ES-I3 (cell line): ENCODE results near the gene TNNI3K.

ENCODE experiments used
- H3K36me3 ChIP-seq: 2 replicates; pipeline ENCODE4 v1.6.1; 2013; ENCODE audit warnings: mild to moderate bottlenecking, low read length, control low read depth, moderate library complexity; ENCODE audit not compliant: insufficient read depth
- H3K4me1 ChIP-seq: 2 replicates; pipeline ENCODE4 v1.6.1; 2013; ENCODE audit warnings: mild to moderate bottlenecking, control low read depth, low read length; ENCODE audit not compliant: insufficient read depth
- H3K9ac ChIP-seq: 2 replicates; pipeline ENCODE4 v1.6.1; 2013; ENCODE audit warnings: low read depth, mild to moderate bottlenecking, low read length, moderate library complexity
- H3K9me3 ChIP-seq: 2 replicates; pipeline ENCODE4 v1.6.1; 2013; ENCODE audit warnings: mild to moderate bottlenecking, low read length, moderate library complexity; ENCODE audit not compliant: control insufficient read depth, insufficient read depth

TNNI3K gene

DNA sequence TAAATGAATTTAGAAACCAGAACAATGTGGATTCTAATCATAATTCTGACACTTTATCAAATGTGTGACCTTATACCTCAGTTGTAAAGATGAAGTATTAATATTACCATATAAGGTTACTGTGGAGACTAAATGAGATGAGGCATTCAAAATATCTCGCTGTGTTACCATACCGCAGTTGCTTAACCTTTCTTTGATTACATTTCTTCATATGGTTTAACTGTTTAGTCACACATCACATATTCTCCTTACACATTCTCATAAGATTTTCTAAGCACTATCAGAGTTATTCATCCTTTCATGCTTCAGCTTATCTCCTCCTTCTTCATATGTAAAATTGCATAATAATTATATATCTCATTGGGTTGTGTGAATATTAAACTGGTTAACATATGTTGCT is 188.3 kb downstream of the TNNI3K start:
- no peaks in the 10 kb centered on the region for H3K4me1 ChIP-seq
- no peaks in the 10 kb centered on the region for H3K36me3 ChIP-seq
- H3K9ac ChIP-seq: no peak overlapping the region
- H3K9me3 ChIP-seq: no peaks in the 10 kb centered on the region

- H3K4me1 ChIP-seq: no peaks in the 10 kb centered on the region
- no peak overlapping the region for H3K9ac ChIP-seq
- no peaks in the 10 kb centered on the region for H3K36me3 ChIP-seq
- no peaks in the 10 kb centered on the region for H3K9me3 ChIP-seq
Observed at GRCh38 chr1:74425676-74426075, 190.5 kb downstream of the TNNI3K start.

DNA sequence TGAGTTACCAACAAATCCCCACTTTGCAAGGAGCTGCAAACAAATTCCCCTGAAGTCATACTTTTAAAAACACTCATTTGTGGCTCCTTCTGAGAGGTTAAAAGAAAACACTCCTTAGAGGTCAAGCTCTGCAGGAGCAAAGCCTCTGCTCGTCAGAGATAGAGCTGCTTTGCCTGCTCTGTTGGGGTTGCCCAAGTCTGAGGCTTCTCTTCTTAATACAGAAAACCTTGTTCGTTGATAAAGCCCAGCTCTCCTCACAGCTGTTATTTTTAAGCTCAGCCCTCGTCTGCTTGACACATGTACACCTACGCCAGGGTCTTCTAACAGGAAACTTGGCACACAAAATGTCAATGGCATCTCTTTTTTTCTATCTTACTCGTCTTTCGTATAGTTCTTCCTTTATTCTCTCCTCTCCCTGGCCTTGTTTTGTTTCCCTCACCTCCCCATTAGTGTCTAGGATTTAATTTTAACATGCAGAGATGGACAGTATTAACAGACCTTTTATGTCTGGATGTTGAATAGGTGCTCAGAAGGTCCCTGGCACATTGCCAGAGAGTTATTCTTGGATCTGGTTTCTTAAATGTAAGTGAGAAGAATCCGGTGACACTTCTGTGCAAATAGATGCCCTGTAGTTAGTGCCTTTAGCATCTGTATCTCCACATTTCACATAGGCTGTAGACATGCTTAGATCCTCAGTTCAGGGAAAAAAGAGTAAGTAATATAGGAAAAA is 191.2 kb downstream of the TNNI3K start:
- Histone ChIP-seq H3K36me3 (no peaks in the 10 kb centered on the region), H3K9me3 (no peaks in the 10 kb centered on the region), H3K4me1 (no peaks in the 10 kb centered on the region), H3K9ac (no peak overlapping the region)

- Histone ChIP-seq H3K9me3 (no peaks in the 10 kb centered on the region), H3K36me3 (no peaks in the 10 kb centered on the region), H3K9ac (no peak overlapping the region), H3K4me1 (no peaks in the 10 kb centered on the region)
Observed at GRCh38 chr1:74427681-74428080, 192.5 kb downstream of the TNNI3K start.

- H3K9me3 ChIP-seq: no peaks in the 10 kb centered on the region
- no peaks in the 10 kb centered on the region for H3K4me1 ChIP-seq
Observed at GRCh38 chr1:74429580-74429979, 194.4 kb downstream of the TNNI3K start.

DNA sequence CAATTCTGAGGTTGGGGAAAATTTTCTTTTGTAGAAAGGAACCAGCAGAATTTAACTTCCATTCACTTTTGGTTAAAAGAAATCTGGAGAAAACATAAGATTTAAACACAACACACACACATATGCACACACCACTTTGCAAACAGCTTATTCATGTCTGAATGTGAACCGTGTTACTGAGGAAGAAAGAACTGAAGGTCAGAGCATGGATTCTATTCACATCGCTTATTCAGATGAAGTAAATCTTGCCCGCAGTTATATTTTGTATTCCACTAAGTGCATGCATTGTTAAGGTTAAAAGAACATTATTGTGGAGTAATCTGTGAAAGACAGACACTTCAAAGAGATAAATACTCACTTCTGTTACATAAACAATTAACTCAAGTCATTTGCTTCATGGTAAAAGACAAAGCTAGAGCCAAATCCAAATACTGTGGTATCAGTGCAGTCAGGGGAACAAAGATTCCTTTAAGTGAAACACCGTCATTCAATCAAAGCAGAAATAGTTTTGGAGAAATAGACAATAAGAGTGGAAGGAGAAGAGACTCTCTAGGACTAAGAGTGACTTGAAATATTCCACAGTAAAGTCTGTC is 195.3 kb downstream of the TNNI3K start:
- Histone ChIP-seq H3K9ac (no peak overlapping the region), H3K9me3 (no peaks in the 10 kb centered on the region), H3K36me3 (no peaks in the 10 kb centered on the region), H3K4me1 (no peaks in the 10 kb centered on the region)

More at GRCh38 chr1:74429580-74429979, 194.4 kb downstream of the TNNI3K start:
- Histone ChIP-seq H3K9ac (no peak overlapping the region), H3K36me3 (no peaks in the 10 kb centered on the region)

- H3K36me3 ChIP-seq: no peaks in the 10 kb centered on the region
- no peak overlapping the region for H3K9ac ChIP-seq
- no peaks in the 10 kb centered on the region for H3K9me3 ChIP-seq
- H3K4me1 ChIP-seq: no peaks in the 10 kb centered on the region
Observed at GRCh38 chr1:74431531-74431930, 196.3 kb downstream of the TNNI3K start.

GRCh38 chr1:74432325-74432724 is 197.1 kb downstream of the TNNI3K start:
- H3K4me1 ChIP-seq: no peaks in the 10 kb centered on the region
- H3K9me3 ChIP-seq: no peaks in the 10 kb centered on the region
- H3K9ac ChIP-seq: no peak overlapping the region
- H3K36me3 ChIP-seq: no peaks in the 10 kb centered on the region

DNA sequence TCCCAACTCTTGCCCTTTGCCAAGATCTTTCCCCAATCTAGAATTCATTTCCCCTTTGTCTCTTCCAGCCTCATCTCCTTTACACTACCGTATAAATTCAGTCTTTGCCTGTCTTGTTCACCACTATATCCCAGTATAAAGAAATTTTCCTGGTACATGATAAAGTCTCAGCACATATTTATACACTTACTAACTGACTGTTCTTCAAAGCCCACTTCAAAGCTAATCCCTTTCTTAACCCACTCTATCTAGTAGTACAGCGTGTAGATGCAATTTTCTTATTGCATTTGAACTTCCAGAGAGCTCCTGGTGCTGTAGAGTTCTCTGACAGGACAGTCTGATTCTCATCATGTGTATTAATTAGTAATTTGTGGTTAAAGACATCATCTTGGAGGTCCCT is 199.1 kb downstream of the TNNI3K start:
- H3K9ac ChIP-seq: no peak overlapping the region
- no peaks in the 10 kb centered on the region for H3K36me3 ChIP-seq
- no peaks in the 10 kb centered on the region for H3K9me3 ChIP-seq
- H3K4me1 ChIP-seq: no peaks in the 10 kb centered on the region

DNA sequence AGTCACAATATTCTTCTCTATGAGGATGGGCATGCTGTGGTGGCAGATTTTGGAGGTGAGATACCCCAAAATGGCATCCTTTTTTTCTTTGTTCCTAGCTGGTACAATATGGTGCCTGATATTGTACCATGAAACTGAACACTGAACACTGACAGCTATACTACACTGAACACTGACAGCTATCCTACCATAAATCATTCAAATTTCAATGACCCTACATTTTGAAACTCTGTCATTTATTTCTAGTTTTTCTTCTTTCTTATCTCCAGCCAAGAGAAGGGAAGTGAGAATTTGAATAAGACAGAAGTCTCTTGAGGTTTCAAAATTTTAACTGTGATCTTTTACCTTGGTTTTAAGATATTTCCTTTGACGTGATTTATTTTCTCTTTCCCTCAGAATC is 200.9 kb downstream of the TNNI3K start:
- Histone ChIP-seq H3K9me3 (no peaks in the 10 kb centered on the region), H3K36me3 (no peaks in the 10 kb centered on the region), H3K4me1 (no peaks in the 10 kb centered on the region)

DNA sequence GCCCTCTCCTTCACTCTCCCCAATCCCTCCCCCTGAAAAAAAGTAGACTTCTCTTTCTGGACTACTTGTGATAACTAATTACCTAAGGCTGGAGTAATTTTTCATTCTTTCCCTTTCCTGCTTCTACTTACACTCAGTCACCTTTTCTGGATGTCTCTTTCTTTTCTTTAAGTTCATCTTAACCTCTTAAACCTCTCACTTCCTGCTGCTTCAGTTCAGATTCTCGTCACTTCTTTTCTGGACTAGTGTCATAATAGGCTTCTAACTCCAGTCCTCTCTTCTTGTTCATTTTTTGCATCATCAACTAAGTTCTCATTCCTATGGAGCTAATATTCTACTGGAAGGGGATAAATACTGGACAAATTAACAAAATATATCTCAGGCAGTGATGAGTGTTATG is 201.8 kb downstream of the TNNI3K start:
- H3K9ac ChIP-seq: no peak overlapping the region
- no peaks in the 10 kb centered on the region for H3K36me3 ChIP-seq
- H3K9me3 ChIP-seq: no peaks in the 10 kb centered on the region
- H3K4me1 ChIP-seq: no peaks in the 10 kb centered on the region

More for the DNA sequence above, 200.9 kb downstream of the TNNI3K start:
- no peak overlapping the region for H3K9ac ChIP-seq

DNA sequence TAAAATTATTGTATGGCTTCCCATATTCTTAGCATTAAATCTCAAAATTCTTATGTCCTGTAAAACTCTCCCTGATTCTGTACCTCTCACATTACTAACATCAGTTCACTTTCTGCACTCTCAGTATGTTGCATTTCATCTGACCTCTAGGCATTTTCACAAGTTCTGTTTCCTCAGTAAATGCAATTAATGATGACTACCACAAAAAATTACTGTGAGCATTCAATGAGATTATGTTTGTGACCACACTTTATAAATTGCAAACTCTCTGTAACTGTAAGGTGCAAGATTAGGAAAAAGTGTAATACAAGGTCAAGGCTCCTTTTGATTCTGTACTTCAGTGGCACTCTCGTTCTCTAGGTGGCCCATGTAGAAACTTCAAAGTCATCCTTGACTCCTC is 216.8 kb downstream of the TNNI3K start:
- Histone ChIP-seq H3K9me3 (no peaks in the 10 kb centered on the region), H3K4me1 (no peaks in the 10 kb centered on the region), H3K9ac (no peak overlapping the region), H3K36me3 (no peaks in the 10 kb centered on the region)

DNA sequence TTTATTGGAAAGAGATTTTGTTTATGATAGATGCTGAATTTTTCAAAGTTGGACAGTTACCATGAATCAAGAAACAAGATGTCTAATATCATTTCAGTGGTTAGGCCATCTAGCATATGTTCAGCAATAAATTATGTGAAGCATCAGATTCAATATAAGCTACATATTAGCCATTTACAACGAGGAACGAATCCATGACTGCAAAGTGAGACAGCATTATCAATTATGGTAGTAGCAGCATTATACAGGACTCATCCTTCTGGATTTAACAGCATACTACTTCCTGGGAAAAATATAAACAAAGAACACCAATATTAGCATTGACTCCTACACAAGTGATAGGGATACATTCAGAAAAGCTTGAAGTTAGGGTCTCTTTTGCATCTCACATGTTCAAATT is 218.1 kb downstream of the TNNI3K start:
- no peaks in the 10 kb centered on the region for H3K4me1 ChIP-seq
- H3K9ac ChIP-seq: no peak overlapping the region
- no peaks in the 10 kb centered on the region for H3K9me3 ChIP-seq

DNA sequence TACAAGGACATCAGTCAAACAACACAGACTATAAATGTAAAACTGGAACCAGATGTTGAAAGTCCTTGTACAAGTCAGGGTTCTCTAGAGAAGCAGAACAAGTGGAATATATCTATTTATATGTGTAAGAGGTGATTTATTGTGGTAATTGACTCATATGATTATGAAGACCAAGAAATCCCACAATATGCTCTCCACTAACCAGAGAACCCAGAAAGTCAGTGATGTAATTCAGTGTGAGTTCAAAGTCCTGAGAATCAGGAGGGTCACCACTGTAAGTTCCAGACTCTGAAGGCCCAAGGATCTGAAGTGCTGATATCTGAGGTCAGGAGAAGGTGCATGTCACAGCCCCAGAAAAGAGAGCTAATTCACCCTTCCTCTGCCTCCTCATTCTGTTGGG is 220.2 kb downstream of the TNNI3K start:
- H3K9me3 ChIP-seq: no peaks in the 10 kb centered on the region
- no peak overlapping the region for H3K9ac ChIP-seq
- no peaks in the 10 kb centered on the region for H3K36me3 ChIP-seq

More for the DNA sequence above, 218.1 kb downstream of the TNNI3K start:
- H3K36me3 ChIP-seq: no peaks in the 10 kb centered on the region

DNA sequence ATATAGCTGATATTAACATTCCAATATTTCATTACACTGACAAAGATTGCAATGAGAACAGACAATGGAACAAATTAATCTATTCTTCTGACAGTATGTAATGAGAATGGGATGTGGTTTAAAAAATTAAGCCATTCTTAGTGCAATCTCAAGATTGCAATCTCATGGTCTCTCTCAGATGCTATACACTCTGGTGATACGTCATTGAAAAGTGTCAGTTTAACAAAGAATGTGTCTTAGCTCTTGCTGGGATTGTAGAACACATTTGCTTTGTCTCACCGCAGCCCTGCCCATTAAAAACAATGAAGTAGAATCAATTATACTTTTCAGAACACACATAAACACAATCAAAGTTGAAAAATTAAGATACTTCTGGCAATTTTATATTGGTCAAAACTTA is 222.1 kb downstream of the TNNI3K start:
- Histone ChIP-seq H3K36me3 (no peaks in the 10 kb centered on the region), H3K4me1 (no peaks in the 10 kb centered on the region), H3K9me3 (no peaks in the 10 kb centered on the region), H3K9ac (no peak overlapping the region)

More for the DNA sequence above, 220.2 kb downstream of the TNNI3K start:
- H3K4me1 ChIP-seq: no peaks in the 10 kb centered on the region
